ENCODE results near the gene HERPUD1.
"Not testable (repeated sequence)": the region's sequence is repeated elsewhere in the genome, so short reads cannot be mapped to it uniquely, and the experiment has no call there.

The HERPUD1 gene

GRCh38 chr16:56982695-56983094, 50.8 kb downstream of the HERPUD1 start:
- DNase-seq: no peak

- no peak for DNase-seq
These were observed 51.3 kb downstream of the HERPUD1 start for GRCh38 chr16:56983211-56983751.

- no peak for DNase-seq
These were observed 52.7 kb downstream of the HERPUD1 start for GRCh38 chr16:56984639-56985038.

- peak in 1 of 14 donors; percentile 19 for DNase-seq
These were observed 53.5 kb downstream of the HERPUD1 start for GRCh38 chr16:56985288-56985961.

- no peak for DNase-seq
These were observed 54.0 kb downstream of the HERPUD1 start for GRCh38 chr16:56985962-56986360.

- DNase-seq: no peak
These were observed 54.4 kb downstream of the HERPUD1 start for GRCh38 chr16:56986361-56986760.

- not testable (repeated sequence) for DNase-seq
These were observed 55.0 kb downstream of the HERPUD1 start for GRCh38 chr16:56986908-56987307.

- no peak for DNase-seq
These were observed 55.8 kb downstream of the HERPUD1 start for GRCh38 chr16:56987692-56988091.

- no peak for DNase-seq
These were observed 56.4 kb downstream of the HERPUD1 start for GRCh38 chr16:56988161-56988947.

GRCh38 chr16:56988948-56989945, 57.3 kb downstream of the HERPUD1 start, which contains the start of gene NLRC5:
NLRC5 (plus strand) TSS chr16:56989557; CDS start chr16:57020713, 31,156 bp downstream.
- peak; percentile 9 to 85 (median 69) for DNase-seq

GRCh38 chr16:56989988-56990387, 58.0 kb downstream of the HERPUD1 start:
- DNase-seq: no peak

GRCh38 chr16:56990407-56991286, 58.7 kb downstream of the HERPUD1 start:
- no peak for DNase-seq

- DNase-seq: not testable (repeated sequence)
These were observed 60.5 kb downstream of the HERPUD1 start for GRCh38 chr16:56992431-56992830.

GRCh38 chr16:56993204-56993603, 61.3 kb downstream of the HERPUD1 start:
- DNase-seq: no peak

- no peak for DNase-seq
These were observed 62.4 kb downstream of the HERPUD1 start for GRCh38 chr16:56994311-56994710.
